ENCODE data around the gene OMA1. TPM values are rescaled to one million over a fixed set of nuclear protein-coding genes. Genes with fewer than 3 reads are reported as not detected.

The OMA1 gene
- total and polyA plus RNA-seq, 2 donors (not counting 1 experiment from before 2014, with no cell fraction given) = 14.6 to 47.1 TPM

GRCh38 chr1:58437623-58438022 lies 108.9 kb downstream of the OMA1 start:
- Histone ChIP-seq H3K36me3 (ENCODE audit: control insufficient read depth, insufficient read depth, low read length) (no peaks in the 10 kb centered on the region), H3K9ac (ENCODE audit: insufficient read depth, low read length) (no peak overlapping the region), H3K4me1 (ENCODE audit: control insufficient read depth, extremely low read depth, insufficient read depth, low read length) (peaks cover 3% of the 10 kb centered on the region), H2AFZ (ENCODE audit: low read length) (no peak overlapping the region), H4K20me1 (ENCODE audit: control insufficient read depth, extremely low read depth, insufficient read depth, low read length) (no peaks in the 10 kb centered on the region), H3K4me2 (ENCODE audit: extremely low read depth, insufficient read depth, low read length) (no peak overlapping the region), H3K79me2 (ENCODE audit: control insufficient read depth, insufficient read depth, low read length) (no peaks in the 10 kb centered on the region), H3K27me3 (ENCODE audit: control insufficient read depth, insufficient read depth, low read length) (no peaks in the 10 kb centered on the region), H3K9me3 (ENCODE audit: control insufficient read depth, insufficient read depth, low read depth, low read length) (no peaks in the 10 kb centered on the region), H3K4me3 (replicated peaks in 1 of 4; ENCODE audit: control extremely low read depth in 1 of 4, insufficient read depth in 1 of 4, low read depth in 3 of 4, low read length in 4 of 4) (no peak overlapping the region), H3K27ac (ENCODE audit: insufficient read depth, low read length) (no peak overlapping the region)
- no peak for TF ChIP-seq EZH2 (IDR thresholded peaks at IDR 0.05; ENCODE audit: low read length, missing control alignments)
- TF ChIP-seq, protein P1, sequence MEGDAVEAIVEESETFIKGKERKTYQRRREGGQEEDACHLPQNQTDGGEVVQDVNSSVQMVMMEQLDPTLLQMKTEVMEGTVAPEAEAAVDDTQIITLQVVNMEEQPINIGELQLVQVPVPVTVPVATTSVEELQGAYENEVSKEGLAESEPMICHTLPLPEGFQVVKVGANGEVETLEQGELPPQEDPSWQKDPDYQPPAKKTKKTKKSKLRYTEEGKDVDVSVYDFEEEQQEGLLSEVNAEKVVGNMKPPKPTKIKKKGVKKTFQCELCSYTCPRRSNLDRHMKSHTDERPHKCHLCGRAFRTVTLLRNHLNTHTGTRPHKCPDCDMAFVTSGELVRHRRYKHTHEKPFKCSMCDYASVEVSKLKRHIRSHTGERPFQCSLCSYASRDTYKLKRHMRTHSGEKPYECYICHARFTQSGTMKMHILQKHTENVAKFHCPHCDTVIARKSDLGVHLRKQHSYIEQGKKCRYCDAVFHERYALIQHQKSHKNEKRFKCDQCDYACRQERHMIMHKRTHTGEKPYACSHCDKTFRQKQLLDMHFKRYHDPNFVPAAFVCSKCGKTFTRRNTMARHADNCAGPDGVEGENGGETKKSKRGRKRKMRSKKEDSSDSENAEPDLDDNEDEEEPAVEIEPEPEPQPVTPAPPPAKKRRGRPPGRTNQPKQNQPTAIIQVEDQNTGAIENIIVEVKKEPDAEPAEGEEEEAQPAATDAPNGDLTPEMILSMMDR (conservative IDR thresholded peaks at IDR 0.05 in 1 of 2, IDR thresholded peaks at IDR 0.05 in 1 of 2; ENCODE audit: low read depth in 1 of 2, low read length in 2 of 2) = no peak
- no peak for DNase-seq (ENCODE audit: low read depth in 2 of 2)

GRCh38 chr1:58436615-58437297 lies 109.8 kb downstream of the OMA1 start:
- no peaks in the 10 kb centered on the region for H3K79me2 ChIP-seq (ENCODE audit: control insufficient read depth, insufficient read depth, low read length)
- H3K36me3 ChIP-seq (ENCODE audit: control insufficient read depth, insufficient read depth, low read length) = no peaks in the 10 kb centered on the region
- TF ChIP-seq, protein P1 (conservative IDR thresholded peaks at IDR 0.05 in 1 of 2, IDR thresholded peaks at IDR 0.05 in 1 of 2; ENCODE audit: low read depth in 1 of 2, low read length in 2 of 2) = no peak
- TF ChIP-seq EZH2 (IDR thresholded peaks at IDR 0.05; ENCODE audit: low read length, missing control alignments) = no peak
- H4K20me1 ChIP-seq (ENCODE audit: control insufficient read depth, extremely low read depth, insufficient read depth, low read length) = no peaks in the 10 kb centered on the region
- H3K9ac ChIP-seq (ENCODE audit: insufficient read depth, low read length) = no peak overlapping the region
- H3K9me3 ChIP-seq (ENCODE audit: control insufficient read depth, insufficient read depth, low read depth, low read length) = no peaks in the 10 kb centered on the region
- peaks cover 3% of the 10 kb centered on the region for H3K4me1 ChIP-seq (ENCODE audit: control insufficient read depth, extremely low read depth, insufficient read depth, low read length)
- H3K27ac ChIP-seq (ENCODE audit: insufficient read depth, low read length) = no peak overlapping the region
- no peak overlapping the region for H3K4me3 ChIP-seq (replicated peaks in 1 of 4; ENCODE audit: control extremely low read depth in 1 of 4, insufficient read depth in 1 of 4, low read depth in 3 of 4, low read length in 4 of 4)
- no peak overlapping the region for H2AFZ ChIP-seq (ENCODE audit: low read length)
- no peak overlapping the region for H3K4me2 ChIP-seq (ENCODE audit: extremely low read depth, insufficient read depth, low read length)
- H3K27me3 ChIP-seq (ENCODE audit: control insufficient read depth, insufficient read depth, low read length) = no peaks in the 10 kb centered on the region
- DNase-seq (ENCODE audit: low read depth in 2 of 2) = no peak

DNA sequence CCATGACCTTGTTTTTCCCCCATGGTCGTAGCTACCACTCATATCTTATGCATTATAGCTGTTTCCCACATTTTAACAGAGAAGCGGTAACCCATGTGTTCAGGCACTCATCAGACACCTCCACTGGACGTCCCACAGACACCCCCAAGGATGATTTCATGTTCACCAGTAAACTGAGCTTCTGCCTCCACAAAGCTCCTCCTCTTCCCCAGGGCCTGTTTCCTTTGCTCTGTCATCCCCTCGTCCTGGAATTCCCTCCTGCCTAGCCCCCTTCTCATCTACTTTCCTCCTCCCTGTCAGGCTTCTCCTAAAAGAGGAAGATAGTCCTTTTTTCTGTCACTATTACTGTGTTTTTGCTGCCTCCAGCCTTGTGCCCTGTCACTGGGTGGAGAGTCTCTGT lies 111.2 kb downstream of the OMA1 start:
- Histone ChIP-seq H3K4me2 (ENCODE audit: extremely low read depth, insufficient read depth, low read length) (no peak overlapping the region), H3K27me3 (ENCODE audit: control insufficient read depth, insufficient read depth, low read length) (no peaks in the 10 kb centered on the region), H2AFZ (ENCODE audit: low read length) (no peak overlapping the region), H4K20me1 (ENCODE audit: control insufficient read depth, extremely low read depth, insufficient read depth, low read length) (no peaks in the 10 kb centered on the region), H3K27ac (ENCODE audit: insufficient read depth, low read length) (no peak overlapping the region), H3K79me2 (ENCODE audit: control insufficient read depth, insufficient read depth, low read length) (no peaks in the 10 kb centered on the region), H3K36me3 (ENCODE audit: control insufficient read depth, insufficient read depth, low read length) (no peaks in the 10 kb centered on the region), H3K9ac (ENCODE audit: insufficient read depth, low read length) (no peak overlapping the region), H3K9me3 (ENCODE audit: control insufficient read depth, insufficient read depth, low read depth, low read length) (no peaks in the 10 kb centered on the region), H3K4me1 (ENCODE audit: control insufficient read depth, extremely low read depth, insufficient read depth, low read length) (peaks cover 3% of the 10 kb centered on the region), H3K4me3 (replicated peaks in 1 of 4; ENCODE audit: control extremely low read depth in 1 of 4, insufficient read depth in 1 of 4, low read depth in 3 of 4, low read length in 4 of 4) (no peak overlapping the region)
- DNase-seq (ENCODE audit: low read depth in 2 of 2) = no peak
- TF ChIP-seq EZH2 (IDR thresholded peaks at IDR 0.05; ENCODE audit: low read length, missing control alignments) = no peak
- TF ChIP-seq, protein P1 (conservative IDR thresholded peaks at IDR 0.05 in 1 of 2, IDR thresholded peaks at IDR 0.05 in 1 of 2; ENCODE audit: low read depth in 1 of 2, low read length in 2 of 2) = no peak
